BE2C (cell line): ENCODE data around the gene BEND4.

Experiments
- DNase-seq: peaks from one replicate; pipeline ENCODE4 v3.0.0-alpha.2; 2020
- H3K27me3 ChIP-seq: fragments of 250-450 bp; sonication (Bioruptor Pico); 2 replicates; pipeline ENCODE4 v1.5.1; 2020; ENCODE audit warnings: mild to moderate bottlenecking
- H3K36me3 ChIP-seq: fragments of 250-450 bp; sonication (Bioruptor Pico); 2 replicates; pipeline ENCODE4 v1.5.1; 2020; ENCODE audit warnings: mild to moderate bottlenecking
- H3K4me1 ChIP-seq: fragments of 250-450 bp; sonication (Bioruptor Pico); 2 replicates; pipeline ENCODE4 v1.5.1; 2020
- H3K4me3 ChIP-seq: 2 replicates; pipeline ENCODE4 v1.5.1; 2011; ENCODE audit warnings: low read depth, low read length
- H3K9me3 ChIP-seq: fragments of 250-450 bp; sonication (Bioruptor Pico); 2 replicates; pipeline ENCODE4 v1.5.1; 2020
- CTCF ChIP-seq: IDR thresholded peaks from 2 replicates; pipeline ENCODE4 v1.5.1; 2012; ENCODE audit warnings: mild to moderate bottlenecking, low read depth, low read length

BEND4 gene

GRCh38 chr4:42083816-42084215 is 68.6 kb downstream of the BEND4 start:
- TF ChIP-seq CTCF, result no peak
- Histone ChIP-seq H3K9me3 (no peaks in the 10 kb centered on the region; the same call in 1 of the 2 replicates), H3K27me3 (no peaks in the 10 kb centered on the region), H3K4me3 (no peak overlapping the region), H3K36me3 (peaks cover 3% of the 10 kb centered on the region; the same call in 1 of the 2 replicates), H3K4me1 (no peaks in the 10 kb centered on the region)
- DNase-seq, result no peak

- no peak for TF ChIP-seq CTCF
- Histone ChIP-seq H3K27me3 (no peaks in the 10 kb centered on the region), H3K4me3 (no peak overlapping the region), H3K9me3 (no peaks in the 10 kb centered on the region; the same call in 1 of the 2 replicates), H3K36me3 (peaks cover 3% of the 10 kb centered on the region), H3K4me1 (no peaks in the 10 kb centered on the region)
- no peak for DNase-seq
These were observed 72.1 kb downstream of the BEND4 start for GRCh38 chr4:42080306-42080705.

- Histone ChIP-seq H3K4me1 (no peaks in the 10 kb centered on the region), H3K27me3 (no peaks in the 10 kb centered on the region), H3K4me3 (no peak overlapping the region), H3K36me3 (peaks cover 7% of the 10 kb centered on the region), H3K9me3 (no peaks in the 10 kb centered on the region; the same call in 1 of the 2 replicates)
- no peak for TF ChIP-seq CTCF
- no peak for DNase-seq
These were observed 74.2 kb downstream of the BEND4 start for GRCh38 chr4:42078184-42078801.

GRCh38 chr4:42074294-42074693 is 78.2 kb downstream of the BEND4 start:
- peaks cover 6% of the 10 kb centered on the region for H3K36me3 ChIP-seq
- TF ChIP-seq CTCF, result no peak

GRCh38 chr4:42070463-42070862 is 82.0 kb downstream of the BEND4 start:
- H3K9me3 ChIP-seq, result no peaks in the 10 kb centered on the region
- H3K4me3 ChIP-seq, result no peak overlapping the region
- no peaks in the 10 kb centered on the region for H3K27me3 ChIP-seq
- no peaks in the 10 kb centered on the region for H3K4me1 ChIP-seq
- TF ChIP-seq CTCF, result no peak
- no peak for DNase-seq
- peaks cover 6% of the 10 kb centered on the region; the same call in 1 of the 2 replicates for H3K36me3 ChIP-seq

More at GRCh38 chr4:42074294-42074693, 78.2 kb downstream of the BEND4 start:
- no peaks in the 10 kb centered on the region for H3K4me1 ChIP-seq
- no peak for DNase-seq
- no peak overlapping the region for H3K4me3 ChIP-seq
- no peaks in the 10 kb centered on the region for H3K9me3 ChIP-seq
- no peaks in the 10 kb centered on the region for H3K27me3 ChIP-seq

GRCh38 chr4:42067264-42067663 is 85.2 kb downstream of the BEND4 start:
- TF ChIP-seq CTCF, result no peak
- Histone ChIP-seq H3K4me3 (no peak overlapping the region), H3K36me3 (peaks cover under 1% of the 10 kb centered on the region; the same call in 1 of the 2 replicates)

More at GRCh38 chr4:42067264-42067663, 85.2 kb downstream of the BEND4 start:
- no peak for DNase-seq
- H3K9me3 ChIP-seq, result no peaks in the 10 kb centered on the region
- H3K4me1 ChIP-seq, result no peaks in the 10 kb centered on the region
- no peaks in the 10 kb centered on the region for H3K27me3 ChIP-seq
